Hair follicular keratinocyte (primary cell): ENCODE results near the gene PI4KA. TPM values are rescaled to one million over a fixed set of nuclear protein-coding genes. Genes with fewer than 3 reads are reported as not detected.

Experiments used
- total RNA-seq: library from RNA; depleted of rRNA; stranded (reverse); fragments of >200 nt; gene quantifications from 2 replicates; pipeline ENCODE4 v1.2.3, GENCODE V29; 2015

PI4KA gene
- total RNA-seq, result 23.6 and 24.4 TPM in 2 replicates

DNA sequence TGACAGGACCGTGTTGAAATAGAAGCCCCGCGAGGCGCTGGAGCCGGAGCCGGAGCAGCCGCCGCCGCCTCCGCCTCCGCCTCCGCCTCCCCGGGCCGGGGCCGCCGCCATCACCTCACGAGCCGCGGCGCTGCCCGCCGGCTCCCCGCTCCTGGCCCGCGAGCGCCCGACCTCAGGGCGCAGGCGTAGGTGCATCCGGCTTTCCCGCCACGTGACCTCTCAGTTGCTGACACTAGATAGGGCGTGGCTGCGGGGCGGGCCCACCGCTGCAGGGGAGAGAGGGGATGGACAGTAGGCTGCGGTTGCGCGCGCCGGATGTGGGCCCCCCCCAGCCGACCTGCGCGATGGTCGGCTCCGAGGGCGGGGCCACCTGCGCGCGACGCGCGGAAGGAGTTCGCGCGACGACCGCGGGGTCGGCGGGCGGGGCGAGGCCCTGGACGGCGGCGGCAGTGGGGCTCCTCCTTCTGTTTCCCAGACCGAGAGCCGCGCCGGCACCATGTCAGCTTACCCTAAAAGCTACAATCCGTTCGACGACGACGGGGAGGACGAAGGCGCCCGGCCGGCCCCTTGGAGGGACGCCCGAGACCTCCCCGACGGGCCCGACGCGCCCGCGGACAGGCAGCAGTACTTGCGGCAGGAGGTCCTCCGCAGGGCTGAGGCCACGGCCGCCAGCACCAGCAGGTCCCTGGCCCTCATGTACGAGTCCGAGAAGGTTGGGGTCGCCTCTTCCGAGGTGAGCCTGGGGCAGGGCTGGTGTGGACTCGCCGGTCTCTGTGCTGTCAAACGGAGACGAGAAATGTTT is at the start of gene PI4KA, which contains the start of gene SNAP29:
PI4KA (minus strand) TSS at position 197 of the 802 bp plus-strand sequence; CDS start at position 111, 86 bp downstream.
SNAP29 (plus strand) TSS at position 393 of the 802 bp plus-strand sequence; CDS start at position 497, 104 bp downstream.

GRCh38 chr22:20773793-20774212 is 84.8 kb downstream of the PI4KA start, which contains the start of gene SERPIND1:
TSS of gene SERPIND1 (plus strand) at chr22:20774113. CDS start at chr22:20779313, 5,200 bp downstream.

Other genes starting within 250 kb of the PI4KA start
- not detected in 2 replicates for gene SERPIND1, start 84.7 kb downstream of the PI4KA start, total RNA-seq
- 10.4 and 12.3 TPM in 2 replicates for gene SNAP29, start 196 bp upstream of the PI4KA start, total RNA-seq
- 50.3 and 57.3 TPM in 2 replicates for gene CRKL, start 58.6 kb upstream of the PI4KA start, total RNA-seq
- 3.3 and 4.0 TPM in 2 replicates for gene AIFM3, start 108.4 kb upstream of the PI4KA start, total RNA-seq
- 25.1 and 29.2 TPM in 2 replicates for gene LZTR1, start 123.5 kb upstream of the PI4KA start, total RNA-seq
- 24.4 and 34.6 TPM in 2 replicates for gene THAP7, start 143.3 kb upstream of the PI4KA start, total RNA-seq
- gene P2RX6, start 156.4 kb upstream of the PI4KA start, total RNA-seq, result 0.34 and 0.39 TPM in 2 replicates
- gene SLC7A4, start 173.8 kb upstream of the PI4KA start, total RNA-seq, result 0.23 and 0.47 TPM in 2 replicates
- not detected in 2 replicates for gene LRRC74B, start 187.1 kb upstream of the PI4KA start, total RNA-seq